NAMALWA (cell line): ENCODE data around the gene THOC5.
"Not testable (repeated sequence)": the region's sequence is repeated elsewhere in the genome, so short reads cannot be mapped to it uniquely, and the experiment has no call there.

Experiments
- DNase-seq: peaks from one replicate; pipeline ENCODE4 v3.0.0-alpha.2; 2015; ENCODE audit warnings: low spot score

The THOC5 gene

GRCh38 chr22:29509298-29509697, 44.3 kb downstream of the THOC5 start:
- no peak for DNase-seq

- no peak for DNase-seq
Measured at GRCh38 chr22:29503811-29504372, 49.7 kb downstream of the THOC5 start.

- no peak for DNase-seq
Measured at GRCh38 chr22:29499852-29500251, 53.7 kb downstream of the THOC5 start.

- DNase-seq = no peak
Measured at GRCh38 chr22:29493636-29494035, 59.9 kb downstream of the THOC5 start.

- DNase-seq = no peak
Measured at GRCh38 chr22:29491012-29491411, 62.5 kb downstream of the THOC5 start.

GRCh38 chr22:29489127-29489780, 64.3 kb downstream of the THOC5 start:
- DNase-seq = not testable (repeated sequence)

GRCh38 chr22:29487426-29487986, 66.1 kb downstream of the THOC5 start:
- DNase-seq = no peak

GRCh38 chr22:29485448-29485847, 68.1 kb downstream of the THOC5 start:
- no peak for DNase-seq

- no peak for DNase-seq
Measured at GRCh38 chr22:29484642-29485041, 68.9 kb downstream of the THOC5 start.

- no peak for DNase-seq
Measured at GRCh38 chr22:29483254-29483653, 70.3 kb downstream of the THOC5 start.

- DNase-seq = no peak
Measured at GRCh38 chr22:29482726-29483125, 70.8 kb downstream of the THOC5 start.

- no peak for DNase-seq
Measured at GRCh38 chr22:29482253-29482652, 71.3 kb downstream of the THOC5 start.

- no peak for DNase-seq
Measured at GRCh38 chr22:29481265-29482000, 72.1 kb downstream of the THOC5 start.

- no peak for DNase-seq
Measured at GRCh38 chr22:29480512-29481264, 72.9 kb downstream of the THOC5 start.

GRCh38 chr22:29480262-29480511, 73.4 kb downstream of the THOC5 start:
- no peak for DNase-seq

- DNase-seq = no peak
Measured at GRCh38 chr22:29479417-29480261, 73.9 kb downstream of the THOC5 start, which contains the start of gene NEFH. TSS of gene NEFH (plus strand) at chr22:29480218. CDS start at chr22:29480263, 45 bp downstream.

- peak; percentile 32 for DNase-seq
Measured at GRCh38 chr22:29478326-29479276, 75.0 kb downstream of the THOC5 start.

GRCh38 chr22:29477723-29478318, 75.7 kb downstream of the THOC5 start:
- no peak for DNase-seq

GRCh38 chr22:29476116-29476515, 77.4 kb downstream of the THOC5 start:
- no peak for DNase-seq

- DNase-seq = peak; percentile 77
Measured at GRCh38 chr22:29475550-29475949, 78.0 kb downstream of the THOC5 start.
